IPS DF 19.7 (cell line): ENCODE data around the gene TPH2.

ENCODE experiments used
- DNase-seq: peaks from one replicate; pipeline ENCODE4 v3.0.0-alpha.2; 2013; ENCODE audit warnings: low read depth, low spot score

TPH2 gene

GRCh38 chr12:72033991-72034390 lies 95.3 kb downstream of the TPH2 start:
- no peak for DNase-seq

DNA sequence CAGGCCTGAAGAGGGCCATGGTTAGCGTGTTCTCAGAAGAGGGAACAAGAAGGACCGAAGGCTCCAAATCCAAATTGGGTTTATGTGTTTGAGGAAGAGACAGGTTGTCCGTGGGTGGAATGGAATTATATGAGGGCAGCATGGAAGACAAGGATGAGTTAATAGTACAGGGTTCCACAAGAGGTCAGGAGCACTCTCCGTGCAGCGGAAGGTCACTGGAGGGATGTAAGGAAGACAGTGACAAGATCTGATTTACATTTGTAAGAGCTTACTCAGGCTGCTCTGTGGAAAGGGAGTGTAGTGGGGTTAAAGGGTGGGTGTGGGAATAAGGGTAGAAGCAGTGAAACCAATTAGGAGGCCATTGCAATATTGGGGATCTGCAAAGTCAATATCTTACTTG lies 97.0 kb downstream of the TPH2 start:
- peak; percentile 7 for DNase-seq

DNA sequence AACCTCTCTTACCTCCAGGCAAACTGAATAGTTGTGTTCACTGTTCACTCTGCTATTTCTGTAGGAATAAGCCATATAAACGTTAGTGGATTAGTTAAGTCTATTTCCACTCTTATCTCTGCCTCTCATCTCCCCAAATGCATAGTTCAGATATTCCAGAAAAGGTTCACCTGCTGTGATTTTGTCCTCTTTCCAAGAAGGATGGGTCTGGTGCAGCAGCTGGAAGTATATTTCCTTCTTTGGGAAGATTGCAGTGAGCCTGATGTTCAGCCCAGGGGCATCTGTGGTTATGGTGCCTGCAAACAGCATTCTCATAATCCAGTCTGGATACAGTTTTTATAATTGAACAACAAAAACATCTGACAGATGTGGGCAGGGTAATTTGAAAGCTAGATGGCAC lies 97.7 kb downstream of the TPH2 start:
- no peak for DNase-seq

DNA sequence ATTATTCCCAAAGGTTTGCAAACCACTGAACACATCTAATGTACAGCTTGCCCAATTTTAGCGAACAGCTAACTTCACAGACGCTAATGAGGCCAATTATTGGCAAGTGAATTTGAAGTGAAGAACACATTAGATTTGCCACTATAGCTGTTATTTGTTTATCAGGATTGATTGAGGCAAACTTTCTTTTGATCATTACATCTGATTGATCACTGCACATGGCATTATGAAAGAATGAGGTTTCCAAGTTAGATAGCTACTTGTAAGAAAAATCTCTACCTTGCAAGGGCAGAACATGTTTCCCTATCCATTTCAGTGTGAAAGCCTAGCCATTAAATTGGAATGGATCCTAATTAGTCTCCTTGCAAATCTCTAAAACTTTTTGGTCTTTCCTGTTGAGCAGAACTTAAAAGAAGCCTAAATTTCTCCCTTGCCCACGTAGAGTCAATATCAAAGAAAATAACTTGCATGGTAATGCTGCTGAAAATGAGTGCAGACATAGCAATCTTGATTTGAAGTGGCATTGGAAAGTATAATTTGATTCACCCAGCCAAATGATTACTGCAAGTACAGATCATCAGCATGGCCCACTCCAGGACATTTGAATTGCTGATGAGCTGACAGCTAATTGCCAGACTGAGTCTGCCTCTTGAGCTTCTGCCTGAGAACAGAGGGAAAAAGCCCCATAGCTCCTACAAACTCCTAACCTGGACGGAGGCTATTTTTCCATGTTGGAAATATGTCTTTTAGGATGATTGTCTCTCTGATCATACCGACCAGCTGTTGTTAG lies 98.6 kb downstream of the TPH2 start:
- DNase-seq: no peak

GRCh38 chr12:72041811-72042210 lies 103.2 kb downstream of the TPH2 start:
- DNase-seq: no peak

- no peak for DNase-seq
These were observed 115.0 kb downstream of the TPH2 start for GRCh38 chr12:72053604-72054003.

DNA sequence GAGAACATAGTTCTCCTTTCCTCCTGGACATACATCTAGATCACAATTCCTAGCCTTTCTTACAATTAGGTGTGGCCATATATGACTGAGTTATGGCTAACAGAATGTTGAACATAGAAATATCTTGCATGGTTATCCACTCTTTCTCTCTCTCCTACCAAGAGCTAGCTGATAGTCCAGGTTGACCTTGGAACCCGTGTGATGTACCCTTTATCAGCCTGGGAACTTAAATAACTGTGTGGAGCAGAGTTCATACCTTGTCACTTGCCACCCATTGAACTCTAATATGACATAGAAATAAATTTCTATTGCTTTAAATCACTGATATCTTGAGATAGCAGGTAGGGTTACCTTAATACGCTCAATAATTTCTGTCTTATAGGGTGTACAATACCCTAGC lies 115.9 kb downstream of the TPH2 start:
- no peak for DNase-seq

DNA sequence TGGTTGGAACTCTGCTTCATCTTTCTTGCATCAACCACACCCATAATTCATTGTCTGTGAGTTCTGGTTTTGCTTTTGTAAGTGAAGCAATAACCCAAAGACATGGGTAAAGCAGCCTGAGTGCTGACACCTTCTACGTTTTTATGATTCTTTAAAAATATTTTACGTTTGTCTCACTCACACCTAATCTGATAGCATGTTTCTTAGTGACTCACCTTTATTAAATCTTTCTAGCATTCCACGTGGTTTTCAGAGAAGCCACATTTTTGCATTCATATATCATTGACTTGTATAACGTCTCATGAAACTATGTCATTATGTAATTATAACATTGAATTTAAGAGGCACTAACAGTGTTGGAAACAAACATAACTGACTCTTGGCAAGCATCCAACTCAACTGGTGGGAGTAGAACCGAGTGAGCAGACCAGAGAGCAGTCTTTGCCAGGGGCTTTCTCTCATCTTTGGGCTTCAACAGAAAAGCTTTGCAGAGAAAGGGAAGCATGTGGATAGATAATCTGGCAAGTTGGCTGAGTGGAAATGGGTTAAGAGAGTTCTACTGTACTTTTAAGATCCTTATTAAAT lies 118.8 kb downstream of the TPH2 start:
- no peak for DNase-seq

DNA sequence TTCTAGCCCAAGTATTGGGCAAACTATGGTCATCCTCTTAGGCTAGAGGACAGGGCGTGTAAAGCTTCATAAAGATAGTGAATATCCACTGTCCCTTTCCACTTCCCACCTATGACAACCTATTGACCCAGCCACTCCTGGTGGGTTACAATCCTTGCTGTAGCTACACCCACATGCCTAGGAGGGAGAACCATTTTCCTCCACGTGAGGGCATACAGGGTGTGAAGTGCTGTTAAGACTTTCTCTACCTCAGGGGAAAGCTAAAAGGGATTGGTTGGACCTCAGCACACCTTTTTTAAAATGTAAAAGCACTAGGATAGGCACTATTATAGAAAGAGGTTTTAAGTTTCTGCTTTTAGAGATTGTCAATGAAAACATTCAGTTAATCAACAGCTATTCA lies 124.4 kb downstream of the TPH2 start:
- no peak for DNase-seq

DNA sequence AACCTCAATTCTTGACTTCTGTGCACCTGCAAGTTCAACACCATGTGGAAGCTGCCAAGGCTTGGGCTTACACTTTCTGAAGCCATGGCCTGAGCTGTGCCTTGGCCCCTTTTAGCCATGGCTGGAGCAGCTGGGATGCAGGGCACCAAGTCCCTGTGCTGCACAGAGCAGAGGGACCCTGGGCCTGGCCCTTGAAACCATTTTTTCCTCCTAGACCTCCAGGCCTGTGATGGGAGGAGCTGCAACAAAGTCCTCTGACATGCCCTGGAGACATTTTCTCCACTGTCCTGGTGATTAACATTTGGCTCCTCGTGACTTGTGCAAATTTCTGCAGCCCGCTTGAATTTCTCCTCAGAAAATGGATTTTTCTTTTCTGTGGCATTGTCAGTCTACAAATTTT lies 132.4 kb downstream of the TPH2 start:
- DNase-seq: no peak

DNA sequence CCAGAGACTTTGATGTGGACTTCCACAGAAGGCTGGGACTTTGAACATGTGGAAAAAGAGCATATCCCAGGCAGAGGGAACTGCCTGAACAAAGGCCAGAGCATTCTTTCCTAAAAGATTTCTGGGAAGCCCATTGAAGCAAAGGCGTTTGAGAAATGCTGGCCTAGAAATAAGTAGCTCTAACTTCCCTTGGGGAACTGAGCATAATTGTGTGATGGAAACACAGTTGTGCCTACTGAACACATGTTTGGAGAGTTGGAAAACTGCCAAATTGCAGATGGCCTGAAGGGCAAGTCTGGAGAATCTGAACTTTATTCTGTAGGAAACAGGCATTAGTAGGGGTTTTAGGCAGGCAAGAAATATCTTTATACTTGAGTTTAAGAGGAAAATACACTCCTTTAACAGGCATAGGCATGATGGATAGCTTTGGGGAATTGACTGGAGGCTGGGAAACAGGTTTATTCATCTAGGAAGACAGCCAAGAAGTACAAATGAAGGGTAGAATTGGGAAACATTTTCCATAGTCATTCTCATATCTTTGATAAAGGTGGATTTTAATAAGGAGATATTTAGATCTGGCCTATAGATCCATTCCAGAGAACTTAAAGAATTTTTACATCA lies 134.1 kb downstream of the TPH2 start:
- DNase-seq: no peak

- DNase-seq: no peak
These were observed 135.4 kb downstream of the TPH2 start for GRCh38 chr12:72074065-72074464.

DNA sequence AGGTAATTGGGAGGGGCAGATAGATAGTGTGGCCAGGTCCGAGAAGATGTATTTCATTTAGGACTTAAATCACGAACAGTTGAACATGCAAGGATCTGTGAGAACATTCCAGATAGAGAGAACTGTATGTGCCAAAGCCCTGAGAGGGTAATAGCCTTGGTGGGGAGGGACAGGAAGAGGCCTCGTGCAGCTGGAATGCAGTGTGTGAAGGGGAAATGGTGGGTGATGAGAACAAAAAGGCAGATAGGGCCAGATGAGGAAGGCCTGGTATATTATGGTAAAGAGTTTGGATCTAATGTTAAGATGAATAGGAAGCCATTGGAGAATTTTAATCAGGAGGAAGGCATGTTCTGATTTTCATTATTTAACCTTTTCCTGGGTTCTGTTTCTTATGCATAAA lies 136.3 kb downstream of the TPH2 start:
- no peak for DNase-seq

- DNase-seq: no peak
These were observed 136.8 kb downstream of the TPH2 start for GRCh38 chr12:72075401-72075800.

GRCh38 chr12:72075891-72076557 lies 137.4 kb downstream of the TPH2 start:
- no peak for DNase-seq

GRCh38 chr12:72076558-72076915 lies 137.9 kb downstream of the TPH2 start:
- no peak for DNase-seq

- no peak for DNase-seq
These were observed 138.6 kb downstream of the TPH2 start for GRCh38 chr12:72077111-72077820.

- DNase-seq: no peak
These were observed 143.1 kb downstream of the TPH2 start for GRCh38 chr12:72081777-72082176.
